ENCODE data around the gene APBA2. TPM values are rescaled to one million over a fixed set of nuclear protein-coding genes. Genes with fewer than 3 reads are reported as not detected.

The APBA2 gene
- total RNA-seq (2022; extraction: Qiagen RNA extraction), result 17.1 to 21.3 TPM (median 18.9 TPM) in 5 replicates

GRCh38 chr15:28885630-28886430 is at the start of gene APBA2:
Gene APBA2, plus strand, starts transcription at chr15:28885974. Its CDS starts 167,911 bp downstream, at chr15:29053885.

GRCh38 chr15:28848521-28848920 is 37.3 kb upstream of the APBA2 start, which contains the start of gene GOLGA6L7:
Gene GOLGA6L7, minus strand, starts transcription at chr15:28848644. Its CDS starts 95 bp downstream, at chr15:28848549.

Other genes with a start within 250 kb of the APBA2 start
- not detected in 5 replicates for gene GOLGA8M, start 173.6 kb upstream of the APBA2 start, total RNA-seq (2022; extraction: Qiagen RNA extraction)
- not detected in 5 replicates for gene GOLGA6L7, start 37.3 kb upstream of the APBA2 start, total RNA-seq (2022; extraction: Qiagen RNA extraction)

Data from A549 treated with CORT108297 at 1 μM for 4 hours (cell line).